ENCODE measurements around the gene ARRDC5.

Gene ARRDC5

DNA sequence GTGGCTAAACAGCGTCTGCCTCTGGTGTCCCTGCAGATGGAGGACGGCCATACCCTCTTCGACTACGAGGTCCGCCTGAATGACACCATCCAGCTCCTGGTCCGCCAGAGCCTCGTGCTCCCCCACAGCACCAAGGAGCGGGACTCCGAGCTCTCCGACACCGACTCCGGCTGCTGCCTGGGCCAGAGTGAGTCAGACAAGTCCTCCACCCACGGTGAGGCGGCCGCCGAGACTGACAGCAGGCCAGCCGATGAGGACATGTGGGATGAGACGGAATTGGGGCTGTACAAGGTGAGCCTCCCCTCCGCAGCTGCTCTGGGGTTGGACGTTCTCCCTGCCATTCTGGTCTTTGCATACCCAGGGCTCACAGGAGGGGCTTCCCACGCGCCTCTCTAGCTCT lies 26.5 kb upstream of the ARRDC5 start:
- Histone ChIP-seq H3K9ac (ENCODE audit: low read depth in 1 of 2, low read length in 2 of 2) (no peak overlapping the region), H3K4me1 (ENCODE audit: control insufficient read depth in 1 of 2, insufficient read depth in 2 of 2, low read length in 2 of 2) (peaks cover 5 to 6% of the 10 kb centered on the region in 2 donors), H3K27ac (ENCODE audit: low read depth, low read length) (no peak overlapping the region), H3K27me3 (ENCODE audit: control insufficient read depth in 1 of 2, insufficient read depth in 2 of 2, low read length in 2 of 2) (no peaks in the 10 kb centered on the region), H3K36me3 (ENCODE audit: control insufficient read depth in 1 of 2, insufficient read depth in 2 of 2, low read length in 2 of 2) (peaks cover 0 to 3% of the 10 kb centered on the region in 2 donors), H3K4me3 (ENCODE audit: low read depth in 1 of 2, low read length in 2 of 2) (no peak overlapping the region), H3K9me3 (ENCODE audit: control insufficient read depth in 1 of 2, low read length in 2 of 2) (no peaks in the 10 kb centered on the region)

DNA sequence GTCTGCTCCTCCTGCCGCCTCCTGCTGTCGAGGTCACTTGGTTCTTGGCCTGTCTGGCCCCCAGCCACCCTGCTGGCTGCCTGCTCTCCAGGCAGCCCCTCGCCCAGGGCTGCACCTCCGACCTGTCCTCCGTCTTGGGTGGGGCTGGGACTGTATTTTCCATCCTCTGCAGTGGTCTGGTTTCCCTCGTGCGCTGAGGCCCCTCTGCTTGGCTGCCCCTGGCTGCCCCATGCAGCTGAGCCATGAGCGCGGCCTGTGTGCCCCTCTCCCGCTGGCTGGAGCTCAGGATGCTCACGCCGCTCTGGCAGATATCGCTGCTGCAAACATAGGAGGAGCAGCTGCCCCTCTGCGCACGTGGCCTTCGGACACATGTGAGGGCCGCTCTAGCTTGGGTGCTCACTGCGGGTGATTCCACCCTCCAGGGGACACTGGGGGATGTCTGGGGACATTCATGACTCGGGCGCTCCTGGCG lies 20.6 kb upstream of the ARRDC5 start:
- Histone ChIP-seq H3K27ac (ENCODE audit: low read depth, low read length) (no peak overlapping the region), H3K4me1 (ENCODE audit: control insufficient read depth in 1 of 2, insufficient read depth in 2 of 2, low read length in 2 of 2) (no peaks in the 10 kb centered on the region)

DNA sequence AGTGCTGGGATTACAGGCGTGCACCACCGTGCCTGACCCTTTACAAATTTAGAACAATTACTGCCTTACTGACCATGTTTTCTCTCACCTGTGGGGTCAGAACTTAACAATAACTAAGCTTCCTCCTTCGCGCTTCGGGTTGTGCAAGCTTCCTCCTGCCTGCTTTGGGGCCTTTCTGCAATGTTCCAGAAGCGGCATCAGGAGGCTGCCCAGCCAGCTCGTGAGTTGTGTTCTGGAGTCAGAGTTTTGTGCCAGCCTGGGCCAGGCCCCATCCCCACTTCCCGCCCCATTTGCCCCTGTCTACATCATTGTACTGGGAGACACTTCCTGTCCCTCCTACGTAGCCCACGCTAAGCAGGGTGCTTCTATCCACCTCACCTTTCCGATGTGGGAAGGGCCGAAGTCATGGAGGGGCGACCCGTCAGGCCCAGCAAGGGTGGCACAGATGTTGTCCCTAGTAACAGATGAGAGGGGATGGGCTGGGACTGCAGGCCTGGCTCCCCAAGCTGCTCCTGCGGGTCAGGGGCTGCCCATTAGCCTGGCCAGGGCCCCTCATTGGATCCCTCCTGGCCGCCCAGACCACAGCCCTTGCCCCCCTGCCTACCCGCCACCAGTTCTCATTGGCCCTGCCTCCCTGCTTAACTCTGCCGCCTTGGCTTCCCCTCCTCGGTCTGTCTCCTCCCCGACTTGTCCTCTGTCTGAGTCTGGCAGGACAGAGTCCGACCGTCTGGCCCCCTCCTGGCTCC lies 20.0 kb upstream of the ARRDC5 start:
- no peaks in the 10 kb centered on the region for H3K4me1 ChIP-seq (ENCODE audit: control insufficient read depth in 1 of 2, insufficient read depth in 2 of 2, low read length in 2 of 2)

More for the DNA sequence above, 20.6 kb upstream of the ARRDC5 start:
- Histone ChIP-seq H3K4me3 (ENCODE audit: low read depth in 1 of 2, low read length in 2 of 2) (no peak overlapping the region), H3K9ac (ENCODE audit: low read depth in 1 of 2, low read length in 2 of 2) (no peak overlapping the region), H3K36me3 (ENCODE audit: control insufficient read depth in 1 of 2, insufficient read depth in 2 of 2, low read length in 2 of 2) (no peaks in the 10 kb centered on the region), H3K27me3 (ENCODE audit: control insufficient read depth in 1 of 2, insufficient read depth in 2 of 2, low read length in 2 of 2) (no peaks in the 10 kb centered on the region), H3K9me3 (ENCODE audit: control insufficient read depth in 1 of 2, low read length in 2 of 2) (no peaks in the 10 kb centered on the region)

DNA sequence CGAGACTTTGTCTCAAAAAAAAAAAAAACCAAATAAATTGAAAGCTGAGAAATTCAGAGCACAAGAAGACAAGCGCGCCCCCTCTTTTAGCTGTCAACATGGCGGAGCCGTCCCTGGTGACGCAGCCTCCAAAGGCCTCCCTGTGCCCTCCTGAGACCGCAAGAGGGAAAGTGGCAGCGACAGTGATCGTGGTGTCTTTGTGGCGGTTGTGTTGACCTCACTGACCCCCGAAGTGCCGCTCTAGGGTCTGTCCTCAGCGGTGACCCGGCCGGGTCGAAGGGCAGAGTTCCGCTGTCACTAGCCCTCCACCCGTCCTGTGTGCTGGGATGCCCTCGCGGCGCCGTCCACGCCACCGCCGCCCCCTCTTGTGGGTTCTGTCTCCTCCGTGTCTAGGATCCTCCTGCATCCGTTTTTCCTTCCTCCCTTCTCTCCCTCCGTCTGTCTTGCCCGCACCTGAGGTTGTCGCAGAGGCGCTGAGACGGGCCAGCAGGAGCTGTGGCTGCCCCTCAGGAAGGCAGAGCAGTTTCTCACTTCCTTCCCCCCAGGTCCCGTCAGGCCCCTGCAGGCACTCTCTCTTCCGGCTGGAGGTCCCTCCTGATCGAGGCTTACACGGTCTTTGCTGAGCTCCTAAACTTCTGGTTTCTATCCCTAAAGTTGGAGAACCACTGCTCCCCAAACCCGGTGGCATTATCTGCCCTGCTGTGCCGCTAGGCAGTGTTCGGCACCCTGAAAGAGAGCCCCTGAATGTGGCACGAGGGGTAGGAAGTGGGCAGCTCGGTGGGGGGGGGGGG lies 13.8 kb upstream of the ARRDC5 start:
- peak overlapping the region; percentile 51 to 54 for H3K9ac ChIP-seq (ENCODE audit: low read depth in 1 of 2, low read length in 2 of 2)
- H3K9me3 ChIP-seq (ENCODE audit: control insufficient read depth in 1 of 2, low read length in 2 of 2): no peaks in the 10 kb centered on the region
- H3K4me3 ChIP-seq (ENCODE audit: low read depth in 1 of 2, low read length in 2 of 2): peak overlapping the region; percentile 46 to 50
- H3K36me3 ChIP-seq (ENCODE audit: control insufficient read depth in 1 of 2, insufficient read depth in 2 of 2, low read length in 2 of 2): peaks cover 0 to 9% of the 10 kb centered on the region in 2 donors
- H3K4me1 ChIP-seq (ENCODE audit: control insufficient read depth in 1 of 2, insufficient read depth in 2 of 2, low read length in 2 of 2): peaks cover 14 to 28% of the 10 kb centered on the region in 2 donors
- peak overlapping the region; percentile 52 for H3K27ac ChIP-seq (ENCODE audit: low read depth, low read length)
- H3K27me3 ChIP-seq (ENCODE audit: control insufficient read depth in 1 of 2, insufficient read depth in 2 of 2, low read length in 2 of 2): no peaks in the 10 kb centered on the region

More for the DNA sequence above, 20.0 kb upstream of the ARRDC5 start:
- H3K27ac ChIP-seq (ENCODE audit: low read depth, low read length): no peak overlapping the region
- H3K4me3 ChIP-seq (ENCODE audit: low read depth in 1 of 2, low read length in 2 of 2): no peak overlapping the region
- H3K9me3 ChIP-seq (ENCODE audit: control insufficient read depth in 1 of 2, low read length in 2 of 2): no peaks in the 10 kb centered on the region
- H3K9ac ChIP-seq (ENCODE audit: low read depth in 1 of 2, low read length in 2 of 2): no peak overlapping the region
- no peaks in the 10 kb centered on the region for H3K27me3 ChIP-seq (ENCODE audit: control insufficient read depth in 1 of 2, insufficient read depth in 2 of 2, low read length in 2 of 2)
- H3K36me3 ChIP-seq (ENCODE audit: control insufficient read depth in 1 of 2, insufficient read depth in 2 of 2, low read length in 2 of 2): no peaks in the 10 kb centered on the region

DNA sequence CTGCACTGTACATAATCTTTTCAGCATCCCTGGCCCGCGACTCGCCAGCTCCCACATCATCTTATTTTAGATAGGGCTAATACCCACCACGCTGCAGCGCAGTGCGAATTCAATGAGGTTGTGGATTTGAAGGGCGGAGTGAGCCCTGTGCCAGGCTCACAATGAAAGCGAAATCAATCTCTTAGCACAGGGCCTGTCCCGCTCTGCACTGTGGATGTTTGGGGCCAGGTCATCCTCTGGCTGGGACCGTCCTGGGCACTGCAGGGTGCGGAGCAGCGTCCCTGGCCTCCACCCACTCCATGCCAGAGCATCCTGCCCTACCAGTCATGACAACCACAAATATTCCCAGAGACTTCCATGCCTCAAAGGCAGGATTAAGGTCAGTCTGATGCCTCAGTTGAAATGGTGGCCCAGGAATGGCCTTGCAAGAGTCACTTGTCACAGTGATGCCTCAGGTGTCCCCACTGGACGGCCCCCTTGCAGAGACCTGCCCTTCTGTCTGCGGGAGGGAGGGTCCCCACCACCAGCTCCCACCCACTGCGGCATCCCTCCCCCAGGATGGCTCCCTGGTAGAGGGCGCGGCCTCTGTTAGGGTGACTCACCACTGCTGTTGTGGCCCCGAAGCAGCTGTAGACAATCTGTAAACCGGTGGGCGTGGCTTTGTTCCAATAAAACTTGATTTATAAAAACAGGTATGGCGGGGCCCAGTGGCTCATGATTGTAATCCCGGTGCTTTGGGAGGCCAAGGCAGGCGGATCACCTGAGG lies 12.2 kb upstream of the ARRDC5 start:
- H3K4me3 ChIP-seq (ENCODE audit: low read depth in 1 of 2, low read length in 2 of 2): peak overlapping the region; percentile 46 to 58
- H3K9ac ChIP-seq (ENCODE audit: low read depth in 1 of 2, low read length in 2 of 2): no peak overlapping the region
- no peaks in the 10 kb centered on the region for H3K27me3 ChIP-seq (ENCODE audit: control insufficient read depth in 1 of 2, insufficient read depth in 2 of 2, low read length in 2 of 2)
- H3K4me1 ChIP-seq (ENCODE audit: control insufficient read depth in 1 of 2, insufficient read depth in 2 of 2, low read length in 2 of 2): peaks cover 24 to 40% of the 10 kb centered on the region in 2 donors
- H3K9me3 ChIP-seq (ENCODE audit: control insufficient read depth in 1 of 2, low read length in 2 of 2): no peaks in the 10 kb centered on the region
- H3K36me3 ChIP-seq (ENCODE audit: control insufficient read depth in 1 of 2, insufficient read depth in 2 of 2, low read length in 2 of 2): peaks cover 0 to 9% of the 10 kb centered on the region in 2 donors
- no peak overlapping the region for H3K27ac ChIP-seq (ENCODE audit: low read depth, low read length)

DNA sequence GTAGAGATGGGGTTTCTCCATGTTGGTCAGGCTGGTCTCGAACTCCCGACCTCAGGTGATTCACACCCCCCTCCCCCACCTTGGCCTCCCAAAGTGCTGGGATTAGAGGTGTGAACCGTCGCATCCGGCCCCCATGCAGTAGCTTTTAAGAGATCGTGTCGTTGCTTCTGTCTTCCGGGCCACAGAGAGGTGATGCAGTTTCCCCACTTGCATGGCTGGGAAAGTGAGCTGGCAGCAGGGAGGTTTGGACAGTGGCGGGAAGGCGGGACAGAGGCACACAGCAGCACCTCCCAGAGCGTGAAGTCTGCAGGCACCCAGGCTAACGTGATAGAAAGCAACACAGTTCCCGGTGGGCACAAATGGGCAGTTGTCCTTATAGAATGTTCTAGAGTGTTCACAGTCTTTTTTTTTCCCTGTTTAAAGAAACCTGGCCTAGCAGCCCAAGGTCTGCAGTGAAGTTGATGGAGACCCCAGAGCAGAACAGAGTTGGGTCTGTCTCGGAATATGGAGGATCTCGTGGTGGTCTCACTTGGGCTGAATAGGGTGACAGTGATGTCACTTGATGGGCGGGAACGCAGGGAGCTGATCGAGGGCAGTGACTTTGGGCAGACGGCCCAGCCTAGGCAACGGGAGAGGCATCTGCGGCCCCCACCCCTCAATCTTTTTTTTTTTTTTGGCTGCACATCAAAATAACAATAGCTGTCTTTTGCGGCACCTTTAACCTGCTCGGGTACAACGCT lies 11.5 kb upstream of the ARRDC5 start:
- Histone ChIP-seq H3K36me3 (ENCODE audit: control insufficient read depth in 1 of 2, insufficient read depth in 2 of 2, low read length in 2 of 2) (peaks cover 0 to 9% of the 10 kb centered on the region in 2 donors), H3K9ac (ENCODE audit: low read depth in 1 of 2, low read length in 2 of 2) (no peak overlapping the region), H3K27ac (ENCODE audit: low read depth, low read length) (no peak overlapping the region), H3K9me3 (ENCODE audit: control insufficient read depth in 1 of 2, low read length in 2 of 2) (no peaks in the 10 kb centered on the region), H3K4me1 (ENCODE audit: control insufficient read depth in 1 of 2, insufficient read depth in 2 of 2, low read length in 2 of 2) (peaks cover 24 to 42% of the 10 kb centered on the region in 2 donors), H3K27me3 (ENCODE audit: control insufficient read depth in 1 of 2, insufficient read depth in 2 of 2, low read length in 2 of 2) (no peaks in the 10 kb centered on the region), H3K4me3 (ENCODE audit: low read depth in 1 of 2, low read length in 2 of 2) (peak overlapping the region; percentile 46 to 58)

DNA sequence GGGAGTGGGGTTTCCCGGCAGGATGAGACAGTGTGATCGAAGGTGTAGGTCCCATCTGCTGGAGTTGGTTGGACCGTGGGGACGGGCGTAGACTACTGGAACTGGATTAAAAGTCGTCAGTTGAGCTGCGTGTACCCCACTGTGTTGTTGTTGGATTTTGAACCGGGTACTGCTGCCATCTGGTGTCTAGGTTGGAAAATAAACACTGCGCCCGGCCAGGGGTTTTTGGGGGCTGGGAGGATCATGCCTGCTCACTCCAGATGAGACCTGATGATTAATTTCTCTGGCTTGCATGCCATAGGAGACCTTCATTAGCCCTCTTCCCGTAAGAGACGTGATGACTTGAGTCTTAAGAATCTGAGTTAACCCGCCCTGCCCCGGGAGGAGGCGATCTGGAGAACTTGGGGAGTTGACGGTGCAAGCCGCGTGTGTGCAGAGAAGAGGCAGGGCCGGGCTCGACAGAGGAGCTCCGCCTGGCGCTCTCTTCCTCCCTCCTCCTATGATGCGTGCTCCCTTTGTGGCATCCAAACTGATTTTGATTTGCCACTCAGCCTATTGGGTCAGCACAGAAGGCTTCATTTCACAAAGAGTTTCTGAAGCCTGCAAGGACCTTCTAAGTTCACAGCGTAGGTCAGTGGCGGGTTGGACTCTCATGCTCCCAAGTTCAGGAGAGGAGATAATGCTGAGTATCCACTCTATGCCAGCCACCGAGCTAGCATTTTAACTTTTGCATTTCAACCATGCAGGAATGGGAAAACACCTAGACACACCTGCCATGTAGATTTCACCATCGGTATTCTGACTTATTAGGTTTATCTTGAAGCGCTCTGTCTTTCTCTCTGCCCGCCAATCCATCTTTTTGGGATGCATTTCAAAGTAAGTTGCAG lies 9.3 kb upstream of the ARRDC5 start:
- H3K27me3 ChIP-seq (ENCODE audit: control insufficient read depth in 1 of 2, insufficient read depth in 2 of 2, low read length in 2 of 2): no peaks in the 10 kb centered on the region

DNA sequence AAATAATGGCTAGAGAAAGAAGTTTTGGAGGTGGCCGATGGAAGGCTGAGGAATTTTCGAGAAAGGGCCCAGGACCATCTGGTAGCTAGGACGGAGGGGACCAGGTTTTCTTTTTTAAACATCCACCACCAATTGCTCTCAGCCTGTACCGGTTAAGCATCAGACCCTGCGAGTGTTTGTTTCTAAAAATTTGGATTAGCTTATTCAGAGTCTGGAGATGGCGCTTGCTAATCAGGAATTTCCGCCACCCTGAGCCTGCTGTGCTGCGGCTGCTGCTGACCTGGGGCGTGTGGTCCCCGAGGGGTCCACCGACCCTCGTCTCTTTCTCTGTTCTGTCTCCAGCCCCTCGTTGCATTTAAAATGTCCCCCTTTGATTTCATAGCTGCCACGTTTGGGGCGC lies 8.6 kb upstream of the ARRDC5 start:
- Histone ChIP-seq H3K9ac (ENCODE audit: low read depth in 1 of 2, low read length in 2 of 2) (peak overlapping the region; percentile 54 to 70), H3K27me3 (ENCODE audit: control insufficient read depth in 1 of 2, insufficient read depth in 2 of 2, low read length in 2 of 2) (no peaks in the 10 kb centered on the region), H3K4me3 (ENCODE audit: low read depth in 1 of 2, low read length in 2 of 2) (peak overlapping the region; percentile 70)

More for the DNA sequence above, 9.3 kb upstream of the ARRDC5 start:
- no peaks in the 10 kb centered on the region for H3K9me3 ChIP-seq (ENCODE audit: control insufficient read depth in 1 of 2, low read length in 2 of 2)
- H3K27ac ChIP-seq (ENCODE audit: low read depth, low read length): no peak overlapping the region
- H3K9ac ChIP-seq (ENCODE audit: low read depth in 1 of 2, low read length in 2 of 2): peak overlapping the region; percentile 54 to 70
- H3K4me1 ChIP-seq (ENCODE audit: control insufficient read depth in 1 of 2, insufficient read depth in 2 of 2, low read length in 2 of 2): peaks cover 24 to 49% of the 10 kb centered on the region in 2 donors
- H3K36me3 ChIP-seq (ENCODE audit: control insufficient read depth in 1 of 2, insufficient read depth in 2 of 2, low read length in 2 of 2): peaks cover 0 to 9% of the 10 kb centered on the region in 2 donors
- H3K4me3 ChIP-seq (ENCODE audit: low read depth in 1 of 2, low read length in 2 of 2): peak overlapping the region; percentile 70

More for the DNA sequence above, 8.6 kb upstream of the ARRDC5 start:
- peaks cover 0 to 9% of the 10 kb centered on the region in 2 donors for H3K36me3 ChIP-seq (ENCODE audit: control insufficient read depth in 1 of 2, insufficient read depth in 2 of 2, low read length in 2 of 2)
- H3K27ac ChIP-seq (ENCODE audit: low read depth, low read length): no peak overlapping the region
- no peaks in the 10 kb centered on the region for H3K9me3 ChIP-seq (ENCODE audit: control insufficient read depth in 1 of 2, low read length in 2 of 2)
- peaks cover 24 to 49% of the 10 kb centered on the region in 2 donors for H3K4me1 ChIP-seq (ENCODE audit: control insufficient read depth in 1 of 2, insufficient read depth in 2 of 2, low read length in 2 of 2)

Data from duodenal mucosa (tissue), 2 donors.